Ascending aorta (tissue), 2 donors: ENCODE measurements around the gene MYL4. TPM values are rescaled to one million over a fixed set of nuclear protein-coding genes. Genes with fewer than 3 reads are reported as not detected.
"Not testable (repeated sequence)": the region's sequence is repeated elsewhere in the genome, so short reads cannot be mapped to it uniquely, and the experiment has no call there.

Experiments
- DNase-seq, 2 donors: peaks; one replicate each; pipeline ENCODE4 v3.0.0-alpha.2; 2019; ENCODE audit warnings: low spot score in 2 of 2
- H3K27ac ChIP-seq, 2 donors: fragments of 200-600 bp; sonication (generic); one replicate each; pipeline ENCODE4 v1.5.1; 2016 to 2017; ENCODE audit warnings: mild to moderate bottlenecking in 1 of 2
- H3K27me3 ChIP-seq: fragments of 200-600 bp; sonication (generic); one replicate; pipeline ENCODE4 v1.5.1; 2017
- H3K36me3 ChIP-seq, 2 donors: fragments of 200-600 bp; sonication (generic); one replicate each; pipeline ENCODE4 v1.5.1; 2016
- H3K4me1 ChIP-seq, 2 donors: fragments of 200-600 bp; sonication (generic); one replicate each; pipeline ENCODE4 v1.5.1; 2016 to 2017; ENCODE audit warnings: mild to moderate bottlenecking in 1 of 2
- H3K4me3 ChIP-seq, 2 donors: fragments of 200-600 bp; sonication (generic); one replicate each; pipeline ENCODE4 v1.5.1; 2016 to 2017; ENCODE audit warnings: mild to moderate bottlenecking in 1 of 2
- H3K9me3 ChIP-seq, 2 donors: fragments of 200-600 bp; sonication (generic); one replicate each; pipeline ENCODE4 v1.5.1; 2016
- CTCF ChIP-seq, 3 experiments: fragments of 200-600 bp in 2 of 3; fragments of 450-650 bp in 1 of 3; sonication (generic) in 2 of 3; IDR thresholded peaks; one replicate each; pipeline ENCODE4 v1.5.1; 2016 to 2019; ENCODE audit warnings: antibody characterized with exemption in 3 of 3, mild to moderate bottlenecking in 1 of 3, moderate library complexity in 1 of 3
- intact Hi-C: fragments of 100-400 bp; cut with DNase I; formaldehyde crosslinking; loops from one replicate; pipeline ENCODE4 v1.15.1; 2023
- total RNA-seq: library from RNA; depleted of rRNA; stranded (reverse); fragments of >200 nt; gene quantifications from one replicate; pipeline ENCODE4 v1.1.0, GENCODE V29; 2016

MYL4 gene
- total RNA-seq, 1 donor from 2014 or later: not detected

GRCh38 chr17:47210779-47211178, 1.6 kb downstream of the MYL4 start:
- H3K27me3 ChIP-seq: no peaks in the 10 kb centered on the region
- no peaks in the 10 kb centered on the region for H3K36me3 ChIP-seq
- no peak overlapping the region for H3K27ac ChIP-seq
- intact Hi-C loops: no loop called here
- H3K4me3 ChIP-seq: no peak overlapping the region
- no peaks in the 10 kb centered on the region for H3K9me3 ChIP-seq
- no peak for DNase-seq
- TF ChIP-seq CTCF (IDR thresholded peaks at IDR 0.05): no peak
- H3K4me1 ChIP-seq: no peaks in the 10 kb centered on the region

GRCh38 chr17:47212458-47212857, 3.3 kb downstream of the MYL4 start:
- Histone ChIP-seq H3K27me3 (no peaks in the 10 kb centered on the region), H3K9me3 (no peaks in the 10 kb centered on the region), H3K36me3 (no peaks in the 10 kb centered on the region), H3K27ac (no peak overlapping the region), H3K4me3 (no peak overlapping the region), H3K4me1 (no peaks in the 10 kb centered on the region)
- intact Hi-C loops: no loop called here
- no peak for DNase-seq
- no peak for TF ChIP-seq CTCF (IDR thresholded peaks at IDR 0.05)

GRCh38 chr17:47213540-47213939, 4.4 kb downstream of the MYL4 start:
- intact Hi-C loops: no loop called here
- H3K4me3 ChIP-seq: no peak overlapping the region
- DNase-seq: no peak
- H3K27ac ChIP-seq: no peak overlapping the region
- no peak for TF ChIP-seq CTCF (IDR thresholded peaks at IDR 0.05)
- no peaks in the 10 kb centered on the region for H3K9me3 ChIP-seq
- H3K4me1 ChIP-seq: no peaks in the 10 kb centered on the region
- H3K36me3 ChIP-seq: no peaks in the 10 kb centered on the region
- no peaks in the 10 kb centered on the region for H3K27me3 ChIP-seq

GRCh38 chr17:47214931-47215330, 5.8 kb downstream of the MYL4 start:
- no peaks in the 10 kb centered on the region for H3K4me1 ChIP-seq
- no peak overlapping the region for H3K27ac ChIP-seq
- TF ChIP-seq CTCF (IDR thresholded peaks at IDR 0.05): no peak
- DNase-seq: no peak
- H3K9me3 ChIP-seq: no peaks in the 10 kb centered on the region
- H3K36me3 ChIP-seq: no peaks in the 10 kb centered on the region
- H3K27me3 ChIP-seq: no peaks in the 10 kb centered on the region
- H3K4me3 ChIP-seq: no peak overlapping the region
- intact Hi-C loops: no loop called here

GRCh38 chr17:47216821-47217220, 7.7 kb downstream of the MYL4 start:
- DNase-seq, H3K27ac ChIP-seq, H3K4me1 ChIP-seq, H3K27me3 ChIP-seq, intact Hi-C loops, H3K36me3 ChIP-seq, H3K9me3 ChIP-seq, H3K4me3 ChIP-seq: not testable (repeated sequence)

- H3K27me3 ChIP-seq, H3K36me3 ChIP-seq, H3K4me3 ChIP-seq, intact Hi-C loops, DNase-seq, H3K4me1 ChIP-seq, H3K27ac ChIP-seq, H3K9me3 ChIP-seq: not testable (repeated sequence)
These were observed 8.1 kb downstream of the MYL4 start for GRCh38 chr17:47217279-47217678.

- Histone ChIP-seq H3K4me3 (no peak overlapping the region), H3K36me3 (no peaks in the 10 kb centered on the region), H3K27me3 (no peaks in the 10 kb centered on the region), H3K4me1 (peaks cover 0 to 8% of the 10 kb centered on the region in 2 donors), H3K9me3 (no peaks in the 10 kb centered on the region), H3K27ac (no peak overlapping the region)
- DNase-seq: no peak
- intact Hi-C loops: no loop called here
- no peak for TF ChIP-seq CTCF (IDR thresholded peaks at IDR 0.05)
These were observed 9.8 kb downstream of the MYL4 start for GRCh38 chr17:47218896-47219430.
